Body of pancreas (tissue), 4 donors: ENCODE measurements around the gene PGGT1B. TPM values are rescaled to one million over a fixed set of nuclear protein-coding genes. Genes with fewer than 3 reads are reported as not detected.
A peak's percentile ranks its signal among the peaks of the same experiment; 100 is the strongest.
"Not testable (repeated sequence)": the region's sequence is repeated elsewhere in the genome, so short reads cannot be mapped to it uniquely, and the experiment has no call there.

Source experiments
- ATAC-seq: fragments of 150-250 bp; one replicate; pipeline ENCODE4 v1.9.1; 2016
- DNase-seq, 4 donors: peaks; one replicate each; pipeline ENCODE4 v3.0.0-alpha.2; 2019
- H3K27ac ChIP-seq, 4 donors: fragments of 200-600 bp; sonication (generic); 1 replicate in 3 of 4; 2 replicates in 1 of 4; pipeline versions ENCODE4 v1.5.1 to v1.6.1; 2016 to 2019; ENCODE audit warnings: mild to moderate bottlenecking in 1 of 4, mixed read lengths in 1 of 4, moderate library complexity in 1 of 4
- H3K27me3 ChIP-seq, 2 donors: fragments of 200-600 bp; sonication (generic); one replicate each; pipeline ENCODE4 v1.6.0; 2016; ENCODE audit warnings: mild to moderate bottlenecking in 1 of 2
- H3K36me3 ChIP-seq, 2 donors: fragments of 200-600 bp; sonication (generic); replicated peaks in 1 of 2; 2 replicates each; pipeline ENCODE4 v1.5.1; 2016; ENCODE audit warnings: low read depth in 2 of 2; ENCODE audit not compliant: insufficient read depth in 1 of 2
- H3K4me1 ChIP-seq: fragments of 200-600 bp; sonication (generic); one replicate; pipeline ENCODE4 v1.6.0; 2016
- H3K4me3 ChIP-seq, 2 donors: fragments of 200-600 bp; sonication (generic); 1 replicate in 1 of 2; 2 replicates in 1 of 2; pipeline ENCODE4 v1.5.1; 2016 to 2019
- H3K9me3 ChIP-seq, 3 donors: fragments of 200-600 bp; sonication (generic); 1 replicate in 2 of 3; 2 replicates in 1 of 3; pipeline ENCODE4 v1.5.1; 2016
- POLR2A ChIP-seq, 3 donors: fragments of 450-650 bp; IDR thresholded peaks; one replicate each; pipeline ENCODE4 v1.6.1; 2016; ENCODE audit warnings: antibody characterized with exemption in 3 of 3, mild to moderate bottlenecking in 2 of 3
- WGBS, 2 donors: methylation state at CpG; one replicate each; pipeline ENCODE4 v1.1.5; 2017; 5-methylcytosine and 5-hydroxymethylcytosine counted together
- intact Hi-C: fragments of 100-400 bp; cut with DNase I; formaldehyde crosslinking; loops from one replicate; pipeline ENCODE4 v1.15.1; 2023
- total RNA-seq, 2 donors: library from RNA; depleted of rRNA; stranded (reverse); fragments of >200 nt; gene quantifications; one replicate each; pipeline ENCODE4 v1.1.0, GENCODE V29; 2016
- TF ChIP-seq, protein P1 (sequence below), 7 experiments: fragments of 450-650 bp in 4 of 7; fragments of 200-600 bp in 3 of 7; sonication (generic) in 3 of 7; IDR thresholded peaks; one replicate each; pipeline ENCODE4 v1.5.1; 2016 to 2019; ENCODE audit warnings: antibody characterized with exemption in 7 of 7

The PGGT1B gene
- total RNA-seq, 2 donors from 2014 or later: 5.6 to 10.9 TPM

DNA sequence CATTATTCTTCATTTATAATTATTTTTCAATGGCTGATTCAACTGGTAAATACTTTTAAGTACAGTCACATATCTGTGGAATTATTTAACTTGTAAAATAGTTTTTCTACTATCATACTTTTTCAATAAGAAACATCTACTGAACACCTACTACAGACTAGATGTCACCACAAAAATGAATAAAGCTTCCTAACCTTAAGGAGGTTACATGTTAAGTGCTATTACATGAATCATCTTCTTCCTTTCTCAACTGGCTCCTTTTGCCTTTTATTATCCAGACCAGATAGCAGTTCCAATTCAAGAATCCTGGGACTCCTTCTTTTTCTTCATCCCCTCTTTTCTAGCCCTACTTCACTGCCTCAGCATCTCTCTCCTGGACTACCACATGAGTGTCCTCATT lies 4.7 kb downstream of the PGGT1B start:
- no peak overlapping the region for H3K27ac ChIP-seq
- no peaks in the 10 kb centered on the region for H3K27me3 ChIP-seq
- TF ChIP-seq, protein P1, sequence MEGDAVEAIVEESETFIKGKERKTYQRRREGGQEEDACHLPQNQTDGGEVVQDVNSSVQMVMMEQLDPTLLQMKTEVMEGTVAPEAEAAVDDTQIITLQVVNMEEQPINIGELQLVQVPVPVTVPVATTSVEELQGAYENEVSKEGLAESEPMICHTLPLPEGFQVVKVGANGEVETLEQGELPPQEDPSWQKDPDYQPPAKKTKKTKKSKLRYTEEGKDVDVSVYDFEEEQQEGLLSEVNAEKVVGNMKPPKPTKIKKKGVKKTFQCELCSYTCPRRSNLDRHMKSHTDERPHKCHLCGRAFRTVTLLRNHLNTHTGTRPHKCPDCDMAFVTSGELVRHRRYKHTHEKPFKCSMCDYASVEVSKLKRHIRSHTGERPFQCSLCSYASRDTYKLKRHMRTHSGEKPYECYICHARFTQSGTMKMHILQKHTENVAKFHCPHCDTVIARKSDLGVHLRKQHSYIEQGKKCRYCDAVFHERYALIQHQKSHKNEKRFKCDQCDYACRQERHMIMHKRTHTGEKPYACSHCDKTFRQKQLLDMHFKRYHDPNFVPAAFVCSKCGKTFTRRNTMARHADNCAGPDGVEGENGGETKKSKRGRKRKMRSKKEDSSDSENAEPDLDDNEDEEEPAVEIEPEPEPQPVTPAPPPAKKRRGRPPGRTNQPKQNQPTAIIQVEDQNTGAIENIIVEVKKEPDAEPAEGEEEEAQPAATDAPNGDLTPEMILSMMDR (IDR thresholded peaks at IDR 0.05): no peak
- no peak for TF ChIP-seq POLR2A (IDR thresholded peaks at IDR 0.05)
- intact Hi-C loops: no loop called here
- H3K9me3 ChIP-seq: no peaks in the 10 kb centered on the region
- no peak for ATAC-seq
- no peak for DNase-seq
- H3K4me3 ChIP-seq: no peak overlapping the region
- H3K4me1 ChIP-seq: peaks cover 30% of the 10 kb centered on the region
- H3K36me3 ChIP-seq: no peaks in the 10 kb centered on the region

DNA sequence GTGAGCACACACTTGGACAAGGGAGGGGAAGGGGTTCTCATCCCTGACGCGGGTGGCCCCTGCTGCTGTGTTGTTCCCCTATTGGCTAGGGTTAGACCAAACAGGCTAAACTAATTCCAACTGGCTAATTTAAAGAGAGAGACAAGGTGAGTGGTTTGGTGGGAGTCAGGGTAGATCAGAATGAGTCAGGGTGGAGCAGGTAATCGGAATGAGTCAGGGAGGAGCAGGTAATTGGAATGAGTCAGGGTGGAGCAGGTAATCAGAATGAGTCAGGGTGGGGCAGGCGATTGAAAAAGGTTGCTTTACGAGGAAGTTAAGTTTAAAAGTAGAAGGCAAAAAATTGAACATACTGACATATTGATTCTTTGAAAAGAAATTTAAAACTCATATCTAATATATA lies 13.3 kb downstream of the PGGT1B start:
- not testable (repeated sequence) for ATAC-seq, H3K27me3 ChIP-seq, H3K9me3 ChIP-seq, DNase-seq, H3K27ac ChIP-seq, H3K4me1 ChIP-seq, H3K4me3 ChIP-seq, H3K36me3 ChIP-seq
- WGBS, 2 donors: 74 to 77% methylated on average over 5 of the region's 5 CpGs
- intact Hi-C loops: loop anchor here (10.0 kb wide), 1 partner anchor 155 kb away; no protein-coding TSS in a partner anchor

GRCh38 chr5:115246361-115246991 lies 16.2 kb downstream of the PGGT1B start:
- peak; percentile 53 for ATAC-seq
- intact Hi-C loops: loop anchor here (10.0 kb wide), 1 partner anchor 152 kb away; no protein-coding TSS in a partner anchor
- TF ChIP-seq, protein P1 (IDR thresholded peaks at IDR 0.05): peak; percentile 58 to 82 (median 77)
- TF ChIP-seq POLR2A (IDR thresholded peaks at IDR 0.05): no peak
- Histone ChIP-seq H3K4me3 (no peak overlapping the region), H3K27ac (no peak overlapping the region), H3K9me3 (no peaks in the 10 kb centered on the region), H3K4me1 (peaks cover 25% of the 10 kb centered on the region), H3K36me3 (no peaks in the 10 kb centered on the region), H3K27me3 (no peaks in the 10 kb centered on the region)
- DNase-seq: no peak
- 13 to 14% methylated on average over 3 of the region's 3 CpGs for WGBS, 2 donors

GRCh38 chr5:115243412-115243811 lies 19.3 kb downstream of the PGGT1B start:
- intact Hi-C loops: loop anchor here (10.0 kb wide), 1 partner anchor 149 kb away; no protein-coding TSS in a partner anchor
- TF ChIP-seq POLR2A (IDR thresholded peaks at IDR 0.05): no peak
- TF ChIP-seq, protein P1 (IDR thresholded peaks at IDR 0.05): no peak
- H3K27me3 ChIP-seq: no peaks in the 10 kb centered on the region
- peaks cover 0 to 4% of the 10 kb centered on the region in 2 donors for H3K36me3 ChIP-seq
- ATAC-seq (peak; percentile 45), DNase-seq (no peak)
- no peak overlapping the region for H3K4me3 ChIP-seq
- no peak overlapping the region for H3K27ac ChIP-seq
- no peaks in the 10 kb centered on the region for H3K9me3 ChIP-seq
- peaks cover 25% of the 10 kb centered on the region for H3K4me1 ChIP-seq

DNA sequence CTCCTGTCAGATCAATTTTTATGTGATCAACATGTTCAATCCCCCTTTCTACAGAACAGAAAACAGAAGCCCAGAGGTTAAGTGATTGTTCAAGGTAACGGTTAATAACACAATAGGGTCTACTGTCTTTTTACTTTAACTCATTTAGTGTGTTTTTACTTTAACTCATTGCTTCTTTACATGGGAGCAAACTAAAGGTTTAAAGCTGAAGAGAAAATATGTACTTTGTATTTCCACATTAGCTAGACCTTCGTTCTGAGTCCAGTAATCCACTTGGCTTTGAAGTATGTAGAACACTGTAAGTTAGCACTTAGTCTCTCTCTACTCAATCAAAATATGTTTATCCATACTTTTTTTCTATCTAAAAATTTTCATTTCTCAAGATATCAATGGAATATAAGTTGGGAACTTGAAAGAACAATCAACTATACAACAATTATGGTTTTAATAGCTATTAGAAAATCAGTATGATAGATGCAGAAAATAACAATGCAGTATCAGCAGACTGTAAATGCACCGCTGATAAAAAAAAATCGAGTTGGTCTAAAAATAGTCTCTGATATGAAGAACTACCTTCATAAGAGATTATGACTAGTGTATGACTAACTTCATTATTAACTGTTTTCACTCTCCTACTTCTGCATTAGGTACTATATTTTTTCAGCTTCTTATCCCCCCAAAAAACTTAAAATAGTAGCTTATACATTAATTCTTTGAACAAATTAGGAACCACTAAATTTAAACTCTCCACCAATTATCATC lies 20.6 kb downstream of the PGGT1B start:
- Histone ChIP-seq H3K9me3 (no peaks in the 10 kb centered on the region), H3K27me3 (no peaks in the 10 kb centered on the region), H3K4me1 (peaks cover 31% of the 10 kb centered on the region), H3K4me3 (no peak overlapping the region), H3K27ac (no peak overlapping the region), H3K36me3 (peaks cover 0 to 4% of the 10 kb centered on the region in 2 donors)
- WGBS, 2 donors: 23 to 33% methylated on average over 4 of the region's 4 CpGs
- no peak for ATAC-seq
- intact Hi-C loops: loop anchor here (10.0 kb wide), 1 partner anchor 147 kb away; no protein-coding TSS in a partner anchor
- DNase-seq: no peak
- TF ChIP-seq, protein P1 (IDR thresholded peaks at IDR 0.05): no peak
- TF ChIP-seq POLR2A (IDR thresholded peaks at IDR 0.05): no peak
